Heart left ventricle (tissue), 13 donors: ENCODE measurements around the gene EXD3.

Experiments used
- CTCF ChIP-seq, 12 donors: fragments of 200-600 bp; sonication (generic) in 4 of 12; IDR thresholded peaks; one replicate each; pipeline versions ENCODE4 v1.5.0 to v1.8.0; 2018 to 2022; ENCODE audit warnings: antibody characterized with exemption in 12 of 12, mild to moderate bottlenecking in 5 of 12
- POLR2A ChIP-seq, 2 donors: fragments of 450-650 bp; IDR thresholded peaks; one replicate each; pipeline ENCODE4 v1.6.1; 2017; ENCODE audit warnings: antibody characterized with exemption in 2 of 2, mild to moderate bottlenecking in 2 of 2, moderate library complexity in 2 of 2
- donor health status: ischemic (EF 13 %, LVEDD 7.1; RV severe dilation, severe dysfunction).
- donor health status: DM: no; HTN: yes; CAD: no.
- donor health status: DM: no; HTN: no; CAD: no.
- donor health status: ischemic (EF 25% LVEDD 6.9; RV normal size, moderate dysfunction).
- donor health status: ischemic (EF 25% LVEDD 5.7; RV mildly dilated, moderate dysfunction).
- donor health status: ischemic (EF 35%, LVEDD 5.7; RV mildly dilated, moderate dysfunction).
- donor health status: nonischemic (EF 11% LVEDD 7.7; RV severe dilation, severe dysfunction).
- donor health status: DM: yes; HTN: yes; CAD: no.
- donor health status: PGD.
- donor health status: ischemic (EF 29% LVEDD 5.4; RV normal size, mild dysfunction).
- donor health status: nonischemic (EF 23%, LVEDD 6.1; RV moderate dilation, normal function).

- TF ChIP-seq CTCF (IDR thresholded peaks at IDR 0.05) (no peak), POLR2A (IDR thresholded peaks at IDR 0.05) (no peak)
These were observed 83.7 kb downstream of the EXD3 start for GRCh38 chr9:137339045-137339907.
